Suprapubic skin (tissue), 4 donors: ENCODE results near the gene CEMIP2. TPM values are rescaled to one million over a fixed set of nuclear protein-coding genes. Genes with fewer than 3 reads are reported as not detected.

Experiments used
- DNase-seq, 2 donors: peaks; one replicate each; pipeline ENCODE4 v3.0.0-alpha.2; 2019; ENCODE audit warnings: low spot score in 2 of 2
- H3K27ac ChIP-seq: fragments of 200-600 bp; sonication (generic); one replicate; pipeline ENCODE4 v1.5.1; 2019
- H3K27me3 ChIP-seq: fragments of 200-600 bp; sonication (generic); one replicate; pipeline ENCODE4 v1.5.1; 2019
- H3K36me3 ChIP-seq: fragments of 200-600 bp; sonication (generic); one replicate; pipeline ENCODE4 v1.5.1; 2019
- H3K4me1 ChIP-seq: fragments of 200-600 bp; sonication (generic); one replicate; pipeline ENCODE4 v1.5.1; 2019
- H3K4me3 ChIP-seq: fragments of 200-600 bp; sonication (generic); one replicate; pipeline ENCODE4 v1.5.1; 2019; ENCODE audit warnings: mild to moderate bottlenecking
- H3K9me3 ChIP-seq: fragments of 200-600 bp; sonication (generic); one replicate; pipeline ENCODE4 v1.5.1; 2019
- EP300 ChIP-seq: sonication (generic); formaldehyde crosslinking; IDR thresholded peaks from one replicate; pipeline ENCODE4 v1.6.1; 2017; ENCODE audit warnings: antibody characterized with exemption
- POLR2A ChIP-seq, 2 donors: fragments of 450-650 bp; IDR thresholded peaks; one replicate each; pipeline ENCODE4 v1.6.1; 2017; ENCODE audit warnings: antibody characterized with exemption in 2 of 2, mild to moderate bottlenecking in 2 of 2, moderate library complexity in 2 of 2
- POLR2AphosphoS5 ChIP-seq, 3 donors: sonication (generic); formaldehyde crosslinking; IDR thresholded peaks; one replicate each; pipeline ENCODE4 v1.6.1; 2017; ENCODE audit warnings: antibody characterized with exemption in 3 of 3
- WGBS: methylation state at CpG from one replicate; pipeline ENCODE4 v1.1.5; 2018; 5-methylcytosine and 5-hydroxymethylcytosine counted together
- total RNA-seq, 4 donors: library from RNA; depleted of rRNA; stranded (reverse); fragments of >200 nt; gene quantifications; one replicate each; pipeline ENCODE4 v1.1.0, GENCODE V29; 2016
- TF ChIP-seq, protein P1 (sequence below), 2 donors: fragments of 200-600 bp in 1 of 2; fragments of 450-650 bp in 1 of 2; sonication (generic) in 1 of 2; IDR thresholded peaks; one replicate each; pipeline ENCODE4 v1.5.1; 2016 to 2019; ENCODE audit warnings: antibody characterized with exemption in 2 of 2, mild to moderate bottlenecking in 1 of 2, moderate library complexity in 1 of 2

The CEMIP2 gene
- total RNA-seq, 4 donors from 2014 or later: 48.9 to 76.2 (median 66.1) TPM

DNA sequence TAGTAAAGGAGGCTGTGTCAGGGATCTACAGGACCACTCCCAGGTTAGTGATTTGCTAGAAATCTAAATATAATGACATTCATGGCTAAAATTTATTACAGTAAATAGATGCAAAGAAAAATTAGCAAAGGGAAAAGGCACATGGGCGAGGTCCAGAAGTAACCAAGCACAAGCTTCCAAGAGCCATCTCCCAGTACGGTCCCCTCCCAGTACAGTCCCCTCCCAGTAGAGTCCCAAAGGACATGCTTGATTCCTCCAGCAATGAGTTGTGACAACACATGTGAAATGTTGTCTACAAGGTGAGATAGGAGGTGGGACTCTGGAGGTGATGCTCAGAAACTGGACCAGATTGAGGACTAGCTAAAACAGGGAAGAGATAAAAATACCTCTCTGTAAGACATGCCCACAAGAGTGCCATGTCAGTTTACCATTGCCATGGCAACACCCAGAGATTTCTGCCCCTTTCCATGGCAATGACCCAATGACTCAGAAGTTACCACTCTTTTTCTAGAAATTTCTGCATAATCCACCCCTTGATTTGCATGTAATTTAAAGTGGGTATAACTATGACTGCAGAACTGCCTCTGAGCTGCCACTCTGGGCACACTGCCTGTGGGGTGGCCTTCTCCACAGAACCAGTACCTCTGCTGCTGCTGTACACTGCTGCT is 27.9 kb upstream of the CEMIP2 start:
- 89% methylated on average over 2 of the region's 2 CpGs for WGBS

DNA sequence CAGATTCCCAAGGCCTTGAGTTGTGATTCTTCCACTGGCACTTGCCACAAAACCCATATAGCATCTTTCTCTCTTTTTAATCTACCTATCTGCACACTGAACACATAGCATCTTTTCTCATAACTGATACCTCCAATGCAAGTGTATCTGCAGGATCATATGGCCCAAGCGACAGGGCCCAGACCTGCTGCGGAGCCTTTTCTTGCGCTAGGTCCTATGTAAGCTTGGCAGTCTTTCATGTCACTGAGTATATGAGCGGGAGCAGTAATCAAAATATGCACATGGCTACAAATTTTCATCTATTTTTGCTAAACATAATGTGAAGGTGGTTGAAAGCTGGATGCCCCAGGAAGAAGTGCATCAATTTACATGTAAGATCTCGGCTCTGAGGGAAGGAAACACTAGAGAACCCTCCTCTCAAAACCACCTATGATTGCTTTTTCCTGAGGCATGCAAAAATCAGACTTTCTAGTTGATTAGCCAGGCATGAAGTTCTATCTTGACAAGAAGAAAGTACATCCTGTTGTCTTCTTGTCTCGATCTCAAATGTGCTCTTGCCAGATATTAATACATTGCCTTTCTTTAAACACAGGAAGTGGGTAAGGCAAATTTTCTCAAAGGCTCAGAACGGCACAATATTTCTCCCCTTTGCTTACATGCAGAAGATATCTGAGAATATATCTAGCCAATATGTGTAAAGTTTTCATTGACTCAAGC is 26.9 kb upstream of the CEMIP2 start:
- DNase-seq: no peak
- no peaks in the 10 kb centered on the region for H3K9me3 ChIP-seq
- H3K4me3 ChIP-seq: no peak overlapping the region
- 79% methylated on average over 7 of the region's 7 CpGs for WGBS
- H3K27me3 ChIP-seq: no peaks in the 10 kb centered on the region
- TF ChIP-seq, protein P1, sequence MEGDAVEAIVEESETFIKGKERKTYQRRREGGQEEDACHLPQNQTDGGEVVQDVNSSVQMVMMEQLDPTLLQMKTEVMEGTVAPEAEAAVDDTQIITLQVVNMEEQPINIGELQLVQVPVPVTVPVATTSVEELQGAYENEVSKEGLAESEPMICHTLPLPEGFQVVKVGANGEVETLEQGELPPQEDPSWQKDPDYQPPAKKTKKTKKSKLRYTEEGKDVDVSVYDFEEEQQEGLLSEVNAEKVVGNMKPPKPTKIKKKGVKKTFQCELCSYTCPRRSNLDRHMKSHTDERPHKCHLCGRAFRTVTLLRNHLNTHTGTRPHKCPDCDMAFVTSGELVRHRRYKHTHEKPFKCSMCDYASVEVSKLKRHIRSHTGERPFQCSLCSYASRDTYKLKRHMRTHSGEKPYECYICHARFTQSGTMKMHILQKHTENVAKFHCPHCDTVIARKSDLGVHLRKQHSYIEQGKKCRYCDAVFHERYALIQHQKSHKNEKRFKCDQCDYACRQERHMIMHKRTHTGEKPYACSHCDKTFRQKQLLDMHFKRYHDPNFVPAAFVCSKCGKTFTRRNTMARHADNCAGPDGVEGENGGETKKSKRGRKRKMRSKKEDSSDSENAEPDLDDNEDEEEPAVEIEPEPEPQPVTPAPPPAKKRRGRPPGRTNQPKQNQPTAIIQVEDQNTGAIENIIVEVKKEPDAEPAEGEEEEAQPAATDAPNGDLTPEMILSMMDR (IDR thresholded peaks at IDR 0.05): no peak
- no peak for TF ChIP-seq POLR2A (IDR thresholded peaks at IDR 0.05)
- no peak for TF ChIP-seq EP300
- no peak for TF ChIP-seq POLR2AphosphoS5 (IDR thresholded peaks at IDR 0.05)
- H3K36me3 ChIP-seq: no peaks in the 10 kb centered on the region
- no peak overlapping the region for H3K27ac ChIP-seq
- no peaks in the 10 kb centered on the region for H3K4me1 ChIP-seq

More for the DNA sequence above, 27.9 kb upstream of the CEMIP2 start:
- TF ChIP-seq POLR2AphosphoS5 (IDR thresholded peaks at IDR 0.05) (no peak), EP300 (no peak), POLR2A (IDR thresholded peaks at IDR 0.05) (no peak)
- TF ChIP-seq, protein P1 (IDR thresholded peaks at IDR 0.05): no peak
- no peaks in the 10 kb centered on the region for H3K27me3 ChIP-seq
- no peak overlapping the region for H3K4me3 ChIP-seq
- H3K9me3 ChIP-seq: no peaks in the 10 kb centered on the region
- no peaks in the 10 kb centered on the region for H3K4me1 ChIP-seq
- H3K27ac ChIP-seq: no peak overlapping the region
- no peak for DNase-seq
- no peaks in the 10 kb centered on the region for H3K36me3 ChIP-seq

DNA sequence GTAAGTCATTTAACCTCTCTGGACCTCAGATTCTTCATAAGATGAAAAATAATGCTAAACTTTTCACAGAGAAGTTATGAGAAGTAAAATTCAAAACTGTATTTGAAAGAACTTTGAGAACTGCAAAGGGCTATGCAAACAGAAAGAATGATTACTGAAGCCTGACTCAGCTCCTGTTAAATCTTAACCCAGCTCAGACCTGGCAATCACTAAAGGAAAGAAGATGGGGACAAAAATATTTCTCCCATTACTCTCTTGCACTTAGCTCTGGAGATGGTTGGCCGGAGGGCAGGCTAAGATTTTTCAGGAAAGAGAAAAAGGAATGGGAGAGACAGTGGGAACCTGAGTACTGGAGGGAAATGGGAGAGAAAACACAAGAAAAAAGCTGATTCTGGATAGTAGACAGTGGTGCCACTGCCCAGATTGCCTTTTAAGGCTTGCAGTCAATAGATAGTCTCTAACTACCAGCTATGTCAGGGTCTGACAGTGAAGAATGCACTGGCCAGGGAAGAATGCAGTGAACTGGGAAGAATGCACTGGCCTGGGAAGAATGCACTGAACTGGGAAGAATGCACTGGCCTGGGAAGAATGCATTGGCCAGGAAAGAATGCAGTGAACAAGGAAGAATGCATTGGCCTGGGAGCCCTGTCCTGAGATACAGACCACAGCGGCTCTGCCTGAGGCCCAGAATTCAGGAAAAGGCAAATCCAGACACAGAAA is 25.2 kb upstream of the CEMIP2 start:
- DNase-seq: no peak

DNA sequence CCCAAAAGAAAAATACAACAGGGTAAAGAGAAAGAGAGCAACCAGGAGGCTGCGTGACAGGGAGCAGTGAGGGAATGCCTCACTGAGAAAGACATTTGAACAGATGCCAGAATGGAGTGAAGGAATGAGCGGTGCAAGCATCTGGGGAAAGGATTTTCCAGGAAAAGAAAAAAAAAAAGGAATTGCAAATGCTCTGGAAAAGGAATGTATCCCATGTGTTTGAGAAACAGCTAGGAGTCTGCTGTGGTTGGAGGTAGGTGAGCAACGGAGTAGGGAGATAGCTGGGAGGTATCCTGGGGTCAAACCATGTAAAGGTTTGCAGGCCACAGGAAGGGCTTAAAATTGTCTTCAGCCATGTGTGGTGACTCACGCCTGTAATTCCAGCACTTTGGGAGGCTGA is 23.6 kb upstream of the CEMIP2 start:
- DNase-seq: no peak
- 66% methylated on average over 4 of the region's 4 CpGs for WGBS
- Histone ChIP-seq H3K27me3 (no peaks in the 10 kb centered on the region), H3K9me3 (no peaks in the 10 kb centered on the region), H3K4me3 (no peak overlapping the region), H3K4me1 (no peaks in the 10 kb centered on the region), H3K36me3 (no peaks in the 10 kb centered on the region), H3K27ac (no peak overlapping the region)
- TF ChIP-seq EP300 (no peak), POLR2AphosphoS5 (IDR thresholded peaks at IDR 0.05) (no peak), POLR2A (IDR thresholded peaks at IDR 0.05) (no peak)
- TF ChIP-seq, protein P1 (IDR thresholded peaks at IDR 0.05): no peak

More for the DNA sequence above, 25.2 kb upstream of the CEMIP2 start:
- 93% methylated on average over 2 of the region's 2 CpGs for WGBS
- Histone ChIP-seq H3K9me3 (no peaks in the 10 kb centered on the region), H3K27me3 (no peaks in the 10 kb centered on the region), H3K4me3 (no peak overlapping the region), H3K36me3 (no peaks in the 10 kb centered on the region), H3K4me1 (no peaks in the 10 kb centered on the region), H3K27ac (no peak overlapping the region)
- TF ChIP-seq POLR2A (IDR thresholded peaks at IDR 0.05) (no peak), POLR2AphosphoS5 (IDR thresholded peaks at IDR 0.05) (no peak), EP300 (no peak)
- TF ChIP-seq, protein P1 (IDR thresholded peaks at IDR 0.05): no peak

DNA sequence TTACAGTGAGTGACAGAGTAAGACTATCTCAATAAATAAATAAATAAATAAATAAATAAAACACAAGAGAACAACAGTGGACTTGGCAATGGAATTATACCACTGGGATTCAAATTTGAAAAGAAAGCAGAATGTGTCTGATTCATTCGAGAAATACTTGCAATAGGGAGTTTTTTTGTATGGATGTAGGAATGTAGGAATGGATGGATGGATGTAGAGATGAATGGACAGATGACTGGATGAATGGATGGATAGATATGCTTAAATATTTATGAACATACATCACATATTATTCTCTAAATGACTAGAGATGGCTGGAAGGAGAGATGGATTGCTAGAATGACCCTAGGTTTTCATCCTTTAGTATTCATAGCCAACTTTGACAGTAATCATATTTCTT is 22.0 kb upstream of the CEMIP2 start:
- Histone ChIP-seq H3K27me3 (no peaks in the 10 kb centered on the region), H3K9me3 (no peaks in the 10 kb centered on the region), H3K4me1 (no peaks in the 10 kb centered on the region), H3K4me3 (no peak overlapping the region), H3K27ac (no peak overlapping the region), H3K36me3 (no peaks in the 10 kb centered on the region)
- no peak for DNase-seq
- 96% methylated on average over 1 of the region's 1 CpG for WGBS
- TF ChIP-seq POLR2AphosphoS5 (IDR thresholded peaks at IDR 0.05): no peak
- no peak for TF ChIP-seq POLR2A (IDR thresholded peaks at IDR 0.05)
- TF ChIP-seq EP300: no peak
- TF ChIP-seq, protein P1 (IDR thresholded peaks at IDR 0.05): no peak
